Activated CD4-positive, CD25-positive, alpha-beta regulatory T cell treated with anti-CD3 and anti-CD28 coated beads, Interleukin-2, amount 50 U/mL, for 72 hours (primary cell): ENCODE data around the gene RNF10.

Source experiments
- DNase-seq: peaks from one replicate; pipeline ENCODE4 v3.0.0; 2021

Gene RNF10

DNA sequence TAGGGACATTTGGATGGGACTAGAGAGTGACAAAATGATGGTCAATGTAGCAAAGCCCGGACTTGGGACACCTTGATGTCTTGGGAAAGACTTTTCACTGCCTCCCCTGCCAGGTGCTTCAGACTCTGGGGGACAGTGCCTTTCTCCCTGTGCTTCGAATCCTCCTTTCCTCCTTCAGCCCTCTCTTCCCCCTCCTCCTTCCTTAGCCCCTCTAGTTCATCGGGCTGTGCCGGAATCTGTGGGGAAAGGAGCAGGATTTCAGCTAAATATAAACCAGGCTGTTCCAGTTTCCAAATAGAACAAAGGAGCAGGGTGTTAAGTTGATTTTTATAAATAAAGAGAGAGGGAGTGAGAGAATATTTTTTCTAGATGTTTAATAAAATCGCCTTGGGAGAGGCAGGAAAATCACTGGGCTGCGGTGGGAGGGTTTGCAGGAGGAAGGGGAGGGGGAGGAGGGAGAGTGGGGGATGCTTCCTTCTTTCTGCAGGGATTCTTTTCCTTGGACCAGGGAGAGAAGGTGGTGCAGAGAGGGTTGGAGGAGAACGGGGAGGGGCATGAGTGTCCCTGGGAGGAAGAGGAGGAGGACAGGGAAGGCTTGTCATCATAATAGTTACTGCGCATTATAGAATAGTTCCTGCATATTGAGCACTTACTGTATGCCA is 84.9 kb downstream of the RNF10 start:
- no peak for DNase-seq

DNA sequence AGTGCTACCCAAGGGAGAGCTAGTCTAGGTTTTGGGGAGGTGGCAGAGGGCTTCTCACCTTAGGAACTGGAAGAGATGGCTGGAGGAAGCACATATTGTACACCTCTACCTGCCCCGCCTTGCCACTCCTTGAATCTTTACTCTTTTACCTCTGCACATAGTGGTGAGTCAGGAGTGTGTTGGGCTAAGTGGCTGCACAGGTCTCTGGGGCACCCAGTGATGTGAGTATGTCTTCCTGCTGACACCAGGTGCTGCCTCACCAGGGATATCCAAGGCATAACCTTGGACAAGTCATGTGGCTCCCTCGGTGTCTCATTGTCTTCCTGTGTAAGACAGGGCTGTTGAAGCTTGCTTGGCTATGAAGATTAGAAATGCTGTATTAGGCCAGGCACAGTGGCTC is 86.5 kb downstream of the RNF10 start:
- DNase-seq = no peak

DNA sequence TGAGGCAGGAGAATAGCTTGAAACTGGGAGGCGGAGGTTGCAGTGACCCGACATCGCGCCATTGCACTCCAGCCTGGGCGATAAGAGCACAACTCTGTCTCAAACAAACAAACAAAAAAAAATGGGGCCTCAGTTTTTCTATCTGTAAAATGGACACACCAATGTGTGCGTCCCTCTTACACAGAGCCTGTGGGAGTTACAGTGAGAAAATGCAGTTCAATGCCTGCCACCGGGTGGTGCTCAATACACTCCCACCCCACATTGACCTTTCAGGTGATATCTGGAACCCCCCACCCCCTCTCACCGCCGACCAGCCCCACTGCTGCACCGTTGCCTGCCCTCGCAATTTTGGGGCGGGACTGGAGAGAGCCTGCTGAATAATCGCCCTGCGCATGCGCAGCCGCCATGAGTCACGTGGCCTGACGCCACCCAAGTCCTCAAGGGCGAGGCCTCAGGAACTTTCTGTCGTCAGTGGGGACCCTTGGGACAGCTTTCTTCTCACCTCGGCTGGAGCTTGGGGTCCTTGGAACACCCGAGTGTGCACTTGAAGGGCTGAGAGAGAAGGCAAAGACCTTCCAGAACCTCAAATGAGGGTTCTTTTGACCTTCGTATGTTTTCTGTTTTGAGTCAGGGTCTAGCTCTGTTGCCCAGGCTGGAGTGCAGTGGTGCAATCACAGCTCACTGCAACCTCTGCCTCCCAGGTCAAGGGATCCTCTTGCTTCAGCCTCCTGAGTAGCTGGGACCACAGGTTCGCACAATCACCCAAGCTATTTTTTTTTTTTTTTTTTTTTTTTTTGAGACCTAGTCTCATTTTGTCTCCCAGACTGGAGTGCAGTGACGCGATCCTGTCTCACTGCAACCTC is 91.6 kb downstream of the RNF10 start:
- no peak for DNase-seq
